ENCODE results near the gene TTLL5. TPM values are rescaled to one million over a fixed set of nuclear protein-coding genes. Genes with fewer than 3 reads are reported as not detected.
A peak's percentile ranks its signal among the peaks of the same experiment; 100 is the strongest.

The TTLL5 gene
- total and polyA plus RNA-seq, 10 of the 15 experiments (the other 5 are each of a cell fraction or from before 2014, with no cell fraction given), result 3.2 to 25.9 (median 13.8) TPM

DNA sequence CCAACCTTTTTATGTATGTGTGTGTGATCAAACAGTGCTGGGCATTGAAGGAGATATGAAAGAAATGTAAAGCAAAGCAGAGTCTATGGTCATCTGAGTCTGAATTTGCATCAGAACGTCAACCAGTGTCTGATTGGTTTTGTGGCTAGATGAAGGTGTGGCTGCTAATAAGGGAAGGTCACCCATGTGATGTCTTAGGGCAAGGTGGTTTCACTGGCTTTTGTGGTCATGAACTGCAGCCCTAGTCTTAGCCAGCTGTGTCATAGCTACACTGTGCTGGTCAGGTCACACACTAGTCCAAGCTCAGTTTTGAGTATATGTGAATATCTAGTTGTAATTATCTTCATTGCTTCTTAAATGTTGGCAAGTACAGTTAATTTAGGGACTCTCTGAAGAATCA lies 214.9 kb downstream of the TTLL5 start (continued):
- peak; percentile 83 for TF ChIP-seq MLLT1 (IDR thresholded peaks at IDR 0.05)
- peak; percentile 36; the same call in 1 of the 2 replicates for TF ChIP-seq IRF5 (IDR thresholded peaks at IDR 0.05; ENCODE audit: borderline replicate concordance)
- peak; percentile 34; the same call in 1 of the 2 replicates for TF ChIP-seq BCL11A (IDR thresholded peaks at IDR 0.05; ENCODE audit: low read depth, low read length)
- no peak for TF ChIP-seq CHD4 (IDR thresholded peaks at IDR 0.05)
- TF ChIP-seq CREM (IDR thresholded peaks at IDR 0.05; ENCODE audit: low read depth), result peak; percentile 23; the same call in 1 of the 2 replicates
- TF ChIP-seq DPF2 (IDR thresholded peaks at IDR 0.05), result 0 out of 2 replicates have a peak, but pooled peaks have one; percentile 50
- TF ChIP-seq CHD1 (IDR thresholded peaks at IDR 0.05; ENCODE audit: low read depth, low read length), result no peak
- peak; percentile 59 for TF ChIP-seq RAD51 (IDR thresholded peaks at IDR 0.05)
- TF ChIP-seq ATF7 (IDR thresholded peaks at IDR 0.05; ENCODE audit: low read depth), result peak; percentile 51; the same call in 1 of the 2 replicates
- peak; percentile 70; the same call in 1 of the 3 replicates for TF ChIP-seq POU2F2 (IDR thresholded peaks at IDR 0.05; ENCODE audit: borderline replicate concordance, low read depth, low read length)
- peak in 1 of 2 experiments; percentile 68; a peak in 2 of 4 replicates for TF ChIP-seq EP300 (IDR thresholded peaks at IDR 0.05; ENCODE audit: borderline replicate concordance in 1 of 2, control insufficient read depth in 1 of 2, low read depth in 2 of 2, low read length in 2 of 2)
- TF ChIP-seq RUNX3 (IDR thresholded peaks at IDR 0.05; ENCODE audit: low read length), result peak; percentile 96
- TF ChIP-seq IRF4 (IDR thresholded peaks at IDR 0.05; ENCODE audit: low read depth, low read length), result 0 out of 2 replicates have a peak, but pooled peaks have one; percentile 48
- TF ChIP-seq PKNOX1 (IDR thresholded peaks at IDR 0.05), result peak; percentile 68; the same call in 1 of the 2 replicates
- TF ChIP-seq BHLHE40 (IDR thresholded peaks at IDR 0.05; ENCODE audit: borderline replicate concordance in 1 of 2, low read depth in 2 of 2, low read length in 1 of 2), result peak; percentile 32 to 69; a peak in 1 of 4 replicates
- peak; percentile 97 for TF ChIP-seq NR2F1 (conservative IDR thresholded peaks at IDR 0.05)
- 0 out of 2 replicates have a peak, but pooled peaks have one; percentile 30 for TF ChIP-seq ATF2 (IDR thresholded peaks at IDR 0.05; ENCODE audit: low read length)
- TF ChIP-seq E2F8 (IDR thresholded peaks at IDR 0.05; ENCODE audit: low read depth, partially characterized antibody), result no peak
- TF ChIP-seq IKZF2 (IDR thresholded peaks at IDR 0.05), result peak in 1 of 2 experiments; percentile 16; a peak in 1 of 4 replicates
- peak; percentile 66 for TF ChIP-seq MTA2 (IDR thresholded peaks at IDR 0.05; ENCODE audit: low read depth)
